ENCODE results near the gene CHCHD6. TPM values are rescaled to one million over a fixed set of nuclear protein-coding genes. Genes with fewer than 3 reads are reported as not detected.

CHCHD6 gene
- total and polyA plus RNA-seq, 2 experiments from 2014 or later, result 15.8 to 21.4 TPM

DNA sequence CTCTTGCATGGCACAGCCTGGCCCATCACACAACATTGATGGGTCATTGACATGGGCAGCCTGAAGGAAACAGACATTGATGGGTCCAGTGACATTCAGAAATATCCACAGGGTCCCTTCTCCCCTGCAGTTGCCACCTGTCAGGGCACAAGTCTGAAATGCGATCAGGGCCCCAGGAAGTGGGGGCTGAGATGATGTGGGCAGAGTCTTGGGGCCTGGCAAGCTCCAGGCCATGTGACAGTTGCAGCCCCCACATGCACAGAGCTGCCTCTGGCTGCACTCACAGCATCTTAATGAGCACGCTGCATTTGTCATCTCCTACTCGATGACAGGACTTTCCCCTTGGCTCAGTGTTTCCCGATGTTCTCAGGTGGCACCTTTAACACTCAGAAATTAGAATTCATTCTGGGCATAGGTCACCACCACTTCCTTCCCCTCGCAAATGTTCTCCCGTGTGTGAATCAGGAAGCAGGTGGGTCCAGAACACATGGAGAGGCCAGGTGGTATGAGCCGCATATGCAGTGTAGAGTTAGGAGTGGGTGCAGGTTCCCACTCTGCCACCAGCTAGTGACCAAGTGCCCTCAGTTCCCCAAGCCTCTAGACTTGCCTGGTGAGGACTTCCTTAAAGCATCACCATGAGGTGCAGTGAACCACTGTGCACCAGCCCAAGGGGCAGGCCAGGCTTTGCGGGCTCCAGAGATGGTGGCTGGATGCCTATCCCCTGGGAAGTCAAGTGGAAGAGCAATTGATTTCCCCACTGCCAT is 47.5 kb upstream of the CHCHD6 start:
- Histone ChIP-seq H3F3A (ENCODE audit: insufficient read depth) (no peaks in the 10 kb centered on the region), H3K9me3 (ENCODE audit: low read depth) (no peaks in the 10 kb centered on the region), H3K79me2 (ENCODE audit: insufficient read depth) (peaks cover 4% of the 10 kb centered on the region), H3K27ac (no peak overlapping the region), H3K36me3 (ENCODE audit: low read depth) (no peaks in the 10 kb centered on the region), H3K27me3 (replicated peaks; ENCODE audit: insufficient read depth) (peaks cover 29% of the 10 kb centered on the region), H4K20me1 (ENCODE audit: insufficient read depth) (no peaks in the 10 kb centered on the region), H3K9ac (no peak overlapping the region), H3K4me2 (ENCODE audit: unreplicated experiment) (no peak overlapping the region), H3K9me2 (ENCODE audit: insufficient read depth) (no peaks in the 10 kb centered on the region), H3K4me3 (no peak overlapping the region), H3K4me1 (ENCODE audit: insufficient read depth) (no peaks in the 10 kb centered on the region), H2AFZ (no peak overlapping the region)
- no peak for DNase-seq
- in situ Hi-C loops (cut with MboI), result no loop called here
- TF ChIP-seq EZH2 (IDR thresholded peaks at IDR 0.05; ENCODE audit: insufficient read depth, poor library complexity, severe bottlenecking) (no peak), EZH2phosphoT487 (IDR thresholded peaks at IDR 0.05; ENCODE audit: insufficient read depth, low read depth) (no peak)
- WGBS, 2 experiments (ENCODE audit: low coverage in 1 of 2, low lambda C conversion rate in 2 of 2, missing lambda C conversion rate in 2 of 2), result 73 to 82% methylated on average over 8 of the region's 8 CpGs

GRCh38 chr3:126657901-126658300 is 46.1 kb upstream of the CHCHD6 start:
- in situ Hi-C loops (cut with MboI), result no loop called here
- Histone ChIP-seq H3K4me1 (ENCODE audit: insufficient read depth) (no peaks in the 10 kb centered on the region), H3K9me2 (ENCODE audit: insufficient read depth) (no peaks in the 10 kb centered on the region), H3K9ac (no peak overlapping the region), H3K4me2 (ENCODE audit: unreplicated experiment) (no peak overlapping the region), H3K4me3 (no peak overlapping the region), H3K36me3 (ENCODE audit: low read depth) (no peaks in the 10 kb centered on the region), H3K9me3 (ENCODE audit: low read depth) (no peaks in the 10 kb centered on the region), H3F3A (ENCODE audit: insufficient read depth) (no peaks in the 10 kb centered on the region), H4K20me1 (ENCODE audit: insufficient read depth) (no peaks in the 10 kb centered on the region), H3K27me3 (replicated peaks; ENCODE audit: insufficient read depth) (peaks cover 43% of the 10 kb centered on the region), H3K79me2 (ENCODE audit: insufficient read depth) (peaks cover 4% of the 10 kb centered on the region; the same call in 1 of the 2 replicates), H2AFZ (no peak overlapping the region), H3K27ac (no peak overlapping the region)
- TF ChIP-seq EZH2phosphoT487 (IDR thresholded peaks at IDR 0.05; ENCODE audit: insufficient read depth, low read depth) (no peak), EZH2 (IDR thresholded peaks at IDR 0.05; ENCODE audit: insufficient read depth, poor library complexity, severe bottlenecking) (no peak)
- DNase-seq, result no peak
- 25 to 70% methylated on average over 1 to 2 of the region's 2 CpGs for WGBS, 2 experiments (ENCODE audit: low coverage in 1 of 2, low lambda C conversion rate in 2 of 2, missing lambda C conversion rate in 2 of 2)

DNA sequence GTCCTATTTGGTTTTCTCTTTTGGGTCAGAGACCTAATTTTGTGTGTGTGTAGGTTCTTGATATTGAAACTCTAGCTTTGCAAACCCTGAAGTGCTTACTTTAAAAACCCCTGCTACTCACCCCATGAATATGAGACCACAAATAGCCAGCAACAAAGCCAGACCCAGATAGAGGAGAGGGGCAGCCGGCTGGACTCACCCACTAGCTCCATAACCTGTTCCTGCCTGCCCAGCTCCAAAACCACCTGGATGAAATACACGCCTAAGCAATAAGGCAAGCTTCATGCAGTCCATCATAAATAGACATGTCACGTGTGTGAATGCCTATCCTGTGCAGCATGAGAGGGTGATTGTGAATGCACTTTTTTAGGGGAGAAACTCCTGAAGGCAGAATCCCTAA is 45.5 kb upstream of the CHCHD6 start:
- no peaks in the 10 kb centered on the region for H3K9me2 ChIP-seq (ENCODE audit: insufficient read depth)
- H3K4me1 ChIP-seq (ENCODE audit: insufficient read depth), result no peaks in the 10 kb centered on the region
- in situ Hi-C loops (cut with MboI), result no loop called here
- no peak overlapping the region for H3K9ac ChIP-seq
- H3K9me3 ChIP-seq (ENCODE audit: low read depth), result no peaks in the 10 kb centered on the region
- H3K79me2 ChIP-seq (ENCODE audit: insufficient read depth), result peaks cover 2% of the 10 kb centered on the region; the same call in 1 of the 2 replicates
- no peaks in the 10 kb centered on the region for H4K20me1 ChIP-seq (ENCODE audit: insufficient read depth)
- H3K4me3 ChIP-seq, result no peak overlapping the region
- TF ChIP-seq EZH2phosphoT487 (IDR thresholded peaks at IDR 0.05; ENCODE audit: insufficient read depth, low read depth) (no peak), EZH2 (IDR thresholded peaks at IDR 0.05; ENCODE audit: insufficient read depth, poor library complexity, severe bottlenecking) (no peak)
- no peaks in the 10 kb centered on the region for H3K36me3 ChIP-seq (ENCODE audit: low read depth)
- H2AFZ ChIP-seq, result no peak overlapping the region
- H3F3A ChIP-seq (ENCODE audit: insufficient read depth), result no peaks in the 10 kb centered on the region
- peaks cover 48% of the 10 kb centered on the region for H3K27me3 ChIP-seq (replicated peaks; ENCODE audit: insufficient read depth)
- no peak overlapping the region for H3K27ac ChIP-seq
- H3K4me2 ChIP-seq (ENCODE audit: unreplicated experiment), result no peak overlapping the region
- 61 to 64% methylated on average over 3 of the region's 3 CpGs for WGBS, 2 experiments (ENCODE audit: low coverage in 1 of 2, low lambda C conversion rate in 2 of 2, missing lambda C conversion rate in 2 of 2)
- DNase-seq, result no peak

DNA sequence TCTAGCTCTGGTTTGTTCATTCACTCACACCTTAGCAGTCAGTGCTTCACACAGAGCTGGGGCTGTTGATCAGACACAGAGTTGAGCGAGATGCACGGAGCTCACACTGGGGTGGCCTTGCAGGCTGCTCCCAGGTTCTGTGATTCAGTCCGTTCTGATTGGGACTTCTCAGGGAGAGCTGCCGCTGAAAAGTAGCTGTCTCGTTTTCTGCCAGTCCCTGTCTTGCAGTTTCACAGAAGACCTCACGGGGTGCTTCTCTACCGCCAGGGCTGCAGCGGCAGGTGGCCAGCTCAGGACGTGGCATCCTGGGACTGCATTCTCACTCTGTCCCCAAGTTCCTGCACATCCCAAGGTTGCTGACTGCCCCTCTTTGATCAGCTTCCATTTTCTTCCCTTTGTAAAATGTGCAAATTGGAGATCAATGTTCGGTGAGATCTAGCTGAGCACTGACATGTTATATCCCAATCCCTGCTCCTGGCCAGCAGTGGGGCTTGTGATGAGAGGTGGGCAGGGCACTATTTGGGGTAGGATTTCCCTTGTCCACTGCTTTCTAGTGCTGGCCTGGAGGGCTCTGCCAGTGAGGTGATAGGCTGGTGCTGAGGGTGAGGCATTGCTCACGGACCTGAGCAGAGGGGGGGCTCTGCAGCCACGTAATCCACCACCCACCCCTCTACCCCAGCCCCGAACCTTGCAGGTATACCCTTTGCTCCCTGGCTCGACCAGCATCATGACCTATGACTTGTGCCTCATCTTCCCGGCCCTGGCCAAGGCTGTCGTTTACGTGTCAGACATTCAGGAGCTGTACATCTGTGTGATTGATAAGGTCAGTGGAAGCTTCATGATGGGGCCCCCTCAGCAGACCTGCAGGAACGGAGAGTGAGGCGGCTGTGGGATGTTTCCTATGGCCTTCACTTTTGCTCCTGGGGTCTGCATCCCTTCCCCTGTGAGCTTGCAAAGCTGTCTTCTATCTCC is 43.8 kb upstream of the CHCHD6 start:
- DNase-seq, result peak; percentile 62
- H3K27ac ChIP-seq, result no peak overlapping the region
- no peak overlapping the region for H3K9ac ChIP-seq
- H3K36me3 ChIP-seq (ENCODE audit: low read depth), result no peaks in the 10 kb centered on the region
- H3K4me1 ChIP-seq (ENCODE audit: insufficient read depth), result no peaks in the 10 kb centered on the region
- no peaks in the 10 kb centered on the region for H3K79me2 ChIP-seq (ENCODE audit: insufficient read depth)
- no peaks in the 10 kb centered on the region for H3K9me2 ChIP-seq (ENCODE audit: insufficient read depth)
- no peak overlapping the region for H3K4me3 ChIP-seq
- 31 to 37% methylated on average over 17 to 19 of the region's 19 CpGs for WGBS, 2 experiments (ENCODE audit: low coverage in 1 of 2, low lambda C conversion rate in 2 of 2, missing lambda C conversion rate in 2 of 2)
- in situ Hi-C loops (cut with MboI), result no loop called here
- peaks cover 3% of the 10 kb centered on the region; the same call in 1 of the 2 replicates for H3F3A ChIP-seq (ENCODE audit: insufficient read depth)
- no peaks in the 10 kb centered on the region for H3K9me3 ChIP-seq (ENCODE audit: low read depth)
- peaks cover 58% of the 10 kb centered on the region for H3K27me3 ChIP-seq (replicated peaks; ENCODE audit: insufficient read depth)
- H3K4me2 ChIP-seq (ENCODE audit: unreplicated experiment), result no peak overlapping the region
- H2AFZ ChIP-seq, result no peak overlapping the region
- no peaks in the 10 kb centered on the region for H4K20me1 ChIP-seq (ENCODE audit: insufficient read depth)
- TF ChIP-seq EZH2 (IDR thresholded peaks at IDR 0.05; ENCODE audit: insufficient read depth, poor library complexity, severe bottlenecking), result no peak
- no peak for TF ChIP-seq EZH2phosphoT487 (IDR thresholded peaks at IDR 0.05; ENCODE audit: insufficient read depth, low read depth)
